Hematopoietic multipotent progenitor cell treated with erythropoietin and hydrocortisone succinate and interleukin-3 and kit ligand, for 4 days (in vitro differentiated cells): Measurements from ENCODE around the gene S100A2.
"Not testable (repeated sequence)": the region's sequence is repeated elsewhere in the genome, so short reads cannot be mapped to it uniquely, and the experiment has no call there.

Experiments
- DNase-seq: peaks from one replicate; pipeline ENCODE4 v3.0.0-alpha.2; 2015

The S100A2 gene

DNA sequence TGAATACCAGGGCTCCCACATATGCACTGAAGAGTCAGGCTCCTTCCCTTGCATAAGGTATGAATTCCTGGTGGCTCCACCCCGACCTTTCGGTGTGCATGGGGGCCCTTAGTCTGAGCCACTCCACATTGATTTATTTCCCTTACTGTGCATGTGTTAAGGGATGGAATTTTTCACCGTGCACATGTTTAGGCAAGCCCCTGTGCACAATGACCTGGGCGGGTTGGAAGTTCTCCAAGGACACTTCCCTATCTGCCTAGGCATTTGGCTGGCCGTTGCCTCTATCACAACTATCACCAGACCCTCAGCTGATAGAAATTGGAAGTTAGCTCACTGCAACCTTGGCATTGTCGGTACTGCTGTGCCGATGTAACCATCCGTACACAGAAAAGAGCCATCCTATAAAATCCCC is 39.5 kb downstream of the S100A2 start:
- DNase-seq = peak; percentile 87

DNA sequence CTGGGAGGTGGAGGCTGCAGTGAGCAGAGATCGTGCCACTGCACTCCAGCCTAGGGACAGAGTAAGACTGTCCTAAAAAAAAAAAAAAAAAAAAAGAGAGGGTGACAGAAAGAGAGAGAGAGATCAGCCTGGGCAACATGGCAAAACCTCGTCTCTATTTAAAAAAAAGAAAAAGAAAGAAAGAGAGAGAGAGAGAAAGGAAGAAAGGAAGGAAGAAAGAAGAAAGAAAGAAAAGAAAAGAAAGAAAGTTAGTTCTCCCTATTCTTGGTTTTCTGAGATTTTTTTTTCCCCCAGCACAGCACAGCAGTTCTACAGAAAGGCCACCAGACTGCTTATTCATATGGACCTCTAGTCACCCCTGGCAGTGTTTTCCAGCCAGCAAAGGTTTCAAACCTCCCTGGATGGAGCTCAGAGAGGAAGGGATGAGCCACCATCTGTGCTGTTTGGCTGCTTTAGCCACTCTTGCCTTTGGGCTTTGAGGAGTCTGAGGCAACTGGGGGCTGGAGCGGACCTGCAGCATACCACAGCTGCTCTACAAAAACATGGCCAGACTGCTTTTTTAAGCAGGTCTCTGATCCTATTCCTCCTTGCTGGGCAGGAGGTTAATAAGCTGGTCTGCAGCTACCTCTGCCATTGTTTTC is 40.4 kb downstream of the S100A2 start:
- peak; percentile 41 for DNase-seq

DNA sequence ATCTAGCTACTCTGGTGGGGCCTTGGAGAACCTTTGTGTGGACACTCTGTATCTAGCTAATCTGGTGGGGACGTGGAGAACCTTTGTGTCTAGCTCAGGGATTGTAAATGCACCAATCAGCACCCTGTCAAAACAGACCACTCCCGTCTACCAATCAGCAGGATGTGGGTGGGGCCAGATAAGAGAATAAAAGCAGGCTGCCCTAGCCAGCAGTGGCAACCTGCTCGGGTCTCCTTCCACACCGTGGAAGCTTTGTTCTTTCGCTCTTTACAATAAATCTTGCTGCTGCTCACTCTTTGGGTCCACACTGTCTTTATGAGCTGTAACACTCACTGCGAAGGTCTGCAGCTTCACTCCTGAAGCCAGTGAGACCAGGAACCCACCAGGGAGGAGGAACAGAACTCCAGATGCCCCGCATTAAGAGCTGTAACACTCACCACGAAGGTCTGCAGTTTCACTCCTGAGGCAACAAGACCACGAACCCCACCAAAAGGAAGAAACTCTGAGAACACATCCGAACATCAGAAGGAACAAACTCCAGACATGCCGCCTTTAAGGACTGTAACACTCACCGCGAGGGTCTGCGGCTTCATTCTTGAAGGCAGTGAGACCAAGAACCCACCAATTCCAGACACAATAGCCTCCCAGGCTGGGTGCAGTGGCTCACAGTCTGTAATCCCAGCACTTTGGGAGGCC is 43.1 kb downstream of the S100A2 start:
- DNase-seq = peak; percentile 46

DNA sequence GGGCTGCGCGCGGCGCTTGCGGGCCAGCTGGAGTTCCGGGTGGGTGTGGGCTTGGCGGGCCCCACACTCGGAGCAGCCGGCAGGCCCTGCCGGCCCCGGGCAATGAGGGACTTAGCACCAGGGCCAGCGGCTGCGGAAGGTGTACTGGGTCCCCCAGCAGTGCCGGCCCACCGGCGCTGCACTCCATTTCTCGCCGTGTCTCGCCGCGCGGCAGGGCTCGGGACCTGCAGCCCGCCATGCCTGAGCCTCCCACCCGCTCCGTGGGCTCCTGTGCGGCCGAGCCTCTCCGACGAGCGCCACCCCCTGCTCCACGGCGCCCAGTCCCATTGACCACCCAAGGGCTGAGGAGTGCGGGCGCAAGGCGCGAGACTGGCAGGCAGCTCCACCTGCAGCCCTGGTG is 43.8 kb downstream of the S100A2 start:
- not testable (repeated sequence) for DNase-seq

DNA sequence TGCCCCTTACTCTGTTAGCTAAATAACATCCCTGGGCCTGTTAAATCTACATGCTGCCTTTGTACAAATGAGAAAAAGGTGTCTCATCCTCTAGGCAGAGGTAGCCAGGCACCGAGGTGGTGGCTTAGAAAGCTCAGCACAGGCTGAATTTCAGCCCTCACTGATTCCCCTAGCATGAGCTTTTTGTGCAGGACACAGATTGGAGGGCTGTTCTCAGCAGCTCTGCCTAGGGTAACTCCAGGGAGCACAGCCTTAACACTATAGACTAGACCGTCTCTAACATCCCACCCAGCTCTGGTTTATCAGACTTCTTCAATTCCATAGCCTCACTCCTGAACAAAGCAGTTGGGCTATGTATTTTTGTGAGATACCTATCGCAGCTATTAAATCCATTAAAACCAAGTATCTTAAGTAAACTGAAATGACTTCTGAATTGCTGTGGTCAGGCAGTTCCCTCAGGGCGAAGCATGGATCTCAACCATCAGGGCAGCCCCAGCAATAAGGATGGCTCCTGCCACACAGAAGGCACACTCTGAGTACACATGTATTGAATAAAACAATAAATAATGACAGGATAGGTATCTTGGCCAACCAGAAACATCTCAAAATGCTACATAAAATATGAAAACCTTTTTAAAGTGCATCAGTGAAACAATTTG is 44.7 kb downstream of the S100A2 start:
- DNase-seq = no peak

DNA sequence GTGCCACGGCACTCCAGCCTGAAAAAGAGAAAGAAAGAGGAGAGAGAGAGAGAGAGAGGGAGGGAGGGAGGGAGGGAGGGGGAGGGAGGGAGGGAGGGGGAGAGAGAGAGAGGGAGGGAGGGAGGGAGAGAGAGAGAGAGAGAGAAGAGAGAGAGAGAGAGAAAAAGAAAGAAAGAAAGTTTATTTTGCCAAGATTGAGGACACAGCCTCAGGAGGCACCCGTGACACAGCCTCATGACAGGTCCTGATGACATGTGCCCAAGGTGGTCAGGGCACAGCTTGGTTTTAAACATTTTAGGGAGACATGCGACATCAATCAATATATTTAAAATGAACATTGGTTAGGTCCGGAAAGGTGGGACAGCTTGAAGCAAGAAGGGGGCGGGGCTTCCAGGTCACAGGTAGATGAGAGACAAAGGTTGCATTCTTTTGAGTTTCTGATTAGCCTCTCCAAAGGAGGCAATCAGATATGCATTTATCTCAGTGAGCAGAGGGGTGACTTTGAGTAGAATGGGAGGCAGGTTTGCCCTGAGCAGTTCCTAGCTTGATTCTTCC is 45.4 kb downstream of the S100A2 start:
- not testable (repeated sequence) for DNase-seq

DNA sequence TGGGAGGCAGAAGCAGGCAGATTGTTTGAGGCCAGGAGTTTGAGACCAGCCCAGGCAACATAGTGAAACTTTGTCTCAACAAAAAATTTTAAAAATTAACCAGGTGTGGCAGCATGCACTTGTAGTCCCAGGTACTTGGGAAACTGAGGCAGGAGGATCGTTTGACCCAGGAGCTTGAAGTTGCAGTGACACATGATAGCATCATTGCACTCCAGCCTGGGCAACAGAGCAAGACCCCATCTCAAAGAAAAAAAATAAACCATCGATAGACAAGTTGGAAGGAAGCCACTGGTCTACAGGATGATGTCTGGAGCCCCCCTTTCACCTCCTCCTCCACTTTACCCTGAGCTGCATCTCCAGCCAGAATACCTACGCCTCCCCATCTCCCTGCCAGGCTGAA is 46.4 kb downstream of the S100A2 start:
- no peak for DNase-seq

DNA sequence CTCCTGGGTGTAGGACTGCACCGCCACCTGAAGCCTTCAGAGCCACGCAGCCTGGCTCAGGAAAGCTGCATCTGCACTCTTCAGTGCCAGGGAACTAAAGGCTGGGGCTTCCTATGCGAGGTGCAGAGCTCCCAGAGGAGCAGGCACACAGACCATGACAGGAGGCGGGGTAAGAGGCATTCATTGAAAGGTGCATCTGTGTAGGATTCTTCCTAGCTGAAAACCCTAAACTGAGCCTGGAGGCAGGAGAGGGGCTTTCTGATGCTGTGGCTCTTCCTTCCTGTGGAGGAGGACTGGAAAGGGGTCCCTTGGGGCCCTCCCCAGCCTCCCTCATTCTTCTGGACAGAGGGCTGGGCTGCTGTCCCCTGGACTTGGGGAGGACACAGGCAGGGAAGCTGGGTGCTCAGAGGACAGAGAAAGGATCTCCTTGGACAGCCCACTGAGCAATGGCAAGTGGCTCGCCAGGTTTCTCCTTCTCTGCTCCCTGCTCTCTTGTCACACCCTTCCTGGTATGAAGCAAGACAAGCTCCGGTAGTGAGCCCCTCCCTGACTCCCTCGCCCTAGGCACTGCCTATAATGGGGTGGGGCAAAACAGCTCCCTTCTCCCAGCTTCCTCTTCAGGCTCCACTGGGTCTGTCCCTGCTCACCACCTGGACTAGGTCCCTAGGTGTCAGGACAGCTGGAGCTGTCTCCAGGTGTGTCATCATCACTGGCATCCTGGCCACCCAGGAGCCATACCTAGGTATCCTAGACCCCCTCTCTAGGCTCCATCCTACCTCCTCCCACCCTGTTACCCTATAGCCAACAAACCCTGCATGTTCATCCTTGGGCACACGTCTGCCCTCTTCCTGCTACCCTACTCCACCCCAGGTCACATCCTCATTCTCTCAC is 49.9 kb downstream of the S100A2 start:
- peak; percentile 80 for DNase-seq

DNA sequence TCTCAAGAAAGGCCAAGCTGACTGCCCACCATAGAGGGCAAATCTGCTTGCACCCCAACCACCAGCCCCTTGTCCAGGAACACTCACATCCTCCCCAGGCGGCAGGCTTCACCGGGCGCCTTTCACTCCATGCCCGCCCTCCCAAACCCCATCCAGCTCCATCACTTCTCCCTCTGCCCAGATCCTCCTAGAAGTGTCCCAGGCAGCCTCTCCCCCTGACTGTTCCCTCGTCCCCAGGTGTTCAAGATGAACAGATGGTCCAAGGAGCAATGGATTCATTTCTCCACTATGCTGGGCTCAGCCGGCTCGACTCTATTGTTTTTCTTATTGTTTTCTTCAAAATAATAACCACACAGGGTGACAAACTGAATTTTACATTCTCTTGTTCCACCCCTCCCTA is 52.0 kb downstream of the S100A2 start:
- no peak for DNase-seq

DNA sequence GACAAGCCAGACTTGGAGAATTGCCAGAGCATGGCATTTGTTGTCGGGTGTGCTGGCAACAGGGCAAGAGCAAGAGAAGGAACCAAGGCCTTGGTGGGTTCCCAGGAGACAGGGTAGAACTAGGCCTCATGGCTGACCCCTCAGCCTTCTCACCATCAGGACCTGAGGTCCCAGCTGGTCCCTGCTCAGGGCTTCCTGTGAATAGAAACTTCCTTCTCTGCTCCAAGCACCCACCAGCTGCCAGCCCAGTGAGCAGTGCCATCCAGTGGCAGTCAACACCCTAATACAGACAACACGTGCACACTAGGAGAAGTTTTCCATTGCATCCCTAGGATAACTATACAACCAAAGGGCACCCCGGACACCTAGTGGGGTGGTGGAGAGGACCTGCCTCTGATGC is 52.6 kb downstream of the S100A2 start:
- DNase-seq = no peak
